ENCODE measurements around the gene NCOA1. TPM values are rescaled to one million over a fixed set of nuclear protein-coding genes. Genes with fewer than 3 reads are reported as not detected.

The NCOA1 gene
- total and polyA plus RNA-seq, 12 donors: 8.6 to 36.7 (median 32.0) TPM

DNA sequence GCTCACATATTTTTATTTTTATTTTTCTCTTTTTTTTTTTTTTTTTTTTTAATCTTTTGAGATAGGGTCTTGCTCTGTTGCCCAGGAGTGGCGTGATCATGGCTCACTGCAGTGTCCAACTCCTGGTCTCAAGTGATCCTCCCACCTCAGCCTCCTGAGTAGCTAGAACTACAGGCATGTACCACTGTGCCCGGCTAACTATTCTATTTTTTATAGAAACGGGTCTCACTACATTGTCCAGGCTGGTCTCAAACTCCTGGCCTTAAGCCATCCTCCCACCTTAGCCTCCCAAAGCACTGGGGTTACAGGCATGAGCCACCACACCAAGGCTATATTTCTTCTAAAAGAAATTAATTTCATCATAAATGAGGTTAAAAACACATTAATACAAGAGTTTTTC lies 256.2 kb downstream of the NCOA1 start:
- H3K9me3 ChIP-seq: no peaks in the 10 kb centered on the region
- no peak overlapping the region for H3K4me3 ChIP-seq
- no peak for TF ChIP-seq CTCF (IDR thresholded peaks at IDR 0.05)
- H3K36me3 ChIP-seq: peaks cover 0 to 62% (median 9%) of the 10 kb centered on the region in 9 donors
- WGBS, 2 donors: 98 to 99% methylated on average over 3 of the region's 3 CpGs
- H3K4me1 ChIP-seq: peaks cover 0 to 15% (median 4%) of the 10 kb centered on the region in 9 donors
- H3K27me3 ChIP-seq: no peaks in the 10 kb centered on the region
- DNase-seq (no peak), ATAC-seq (no peak)
- intact Hi-C loops (cut with DNase I): no loop called here
- no peak overlapping the region for H3K27ac ChIP-seq

DNA sequence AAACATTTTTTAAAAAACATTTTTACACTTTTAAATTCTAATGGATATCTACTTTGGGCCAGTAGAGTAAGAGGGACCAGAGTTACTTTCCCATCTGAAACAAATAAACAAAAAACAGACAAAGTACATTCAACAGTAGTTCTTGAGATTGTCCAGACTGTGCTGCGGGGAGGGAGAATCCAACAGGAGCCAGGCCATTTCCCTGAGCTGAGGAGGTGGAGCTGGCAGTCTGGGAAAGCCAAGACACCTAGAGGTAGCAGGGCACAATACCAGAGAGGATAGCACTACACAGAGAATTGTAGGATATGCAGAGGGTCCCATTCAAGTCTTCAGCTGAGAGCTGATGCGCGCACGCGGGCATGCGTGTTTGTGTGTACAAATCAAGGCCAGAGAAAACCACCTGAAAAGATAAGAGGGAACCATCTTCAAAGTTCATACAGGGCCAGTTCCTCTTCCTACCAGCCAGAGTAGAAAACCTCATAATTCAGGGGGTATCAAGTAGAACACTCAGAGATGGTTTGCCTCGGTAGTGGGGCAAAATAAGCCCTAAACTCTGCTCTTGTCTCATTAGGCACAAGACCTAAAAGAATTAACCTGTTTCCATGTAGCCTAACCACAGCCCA lies 258.1 kb downstream of the NCOA1 start:
- H3K36me3 ChIP-seq: peaks cover 0 to 63% (median 24%) of the 10 kb centered on the region in 9 donors

DNA sequence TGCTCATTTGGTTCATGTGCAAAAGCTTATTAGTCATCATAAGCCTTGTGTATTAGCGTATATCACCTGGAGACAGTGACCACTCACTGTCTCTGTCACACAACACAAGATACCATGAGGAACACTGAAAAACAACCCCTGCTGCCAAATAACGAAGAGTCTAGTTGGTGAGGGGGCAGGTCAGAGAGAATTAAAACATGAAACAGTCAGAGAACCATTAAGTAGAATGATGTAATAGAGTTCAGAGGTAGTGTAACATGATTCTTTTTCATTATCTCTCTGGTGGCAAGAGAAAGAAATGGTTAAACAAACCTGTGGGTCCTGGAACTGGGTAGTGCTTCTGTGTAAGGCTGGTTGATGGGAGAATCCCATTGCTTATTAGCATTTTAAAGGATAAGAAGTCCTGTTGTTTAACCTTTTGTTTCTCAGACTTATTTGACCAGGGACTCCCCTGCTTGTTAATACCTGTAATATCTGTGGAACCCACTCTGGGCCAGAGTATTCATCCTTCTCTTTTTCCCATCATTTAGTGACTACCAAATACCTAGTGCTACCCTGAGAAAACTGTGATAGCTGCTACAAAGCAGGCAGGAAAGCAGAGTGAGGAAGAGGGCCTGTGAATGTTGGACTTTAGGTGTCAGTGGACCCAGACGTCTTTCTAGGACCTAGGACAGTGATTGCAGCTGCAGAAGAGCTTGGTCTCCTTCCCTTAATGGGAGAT lies 264.1 kb downstream of the NCOA1 start:
- no peaks in the 10 kb centered on the region for H3K9me3 ChIP-seq
- no peak overlapping the region for H3K27ac ChIP-seq
- TF ChIP-seq CTCF (IDR thresholded peaks at IDR 0.05): no peak
- H3K36me3 ChIP-seq: peaks cover 0 to 89% (median 33%) of the 10 kb centered on the region in 9 donors
- ATAC-seq (no peak), DNase-seq (no peak)
- 92% methylated on average over 3 of the region's 3 CpGs for WGBS, 2 donors
- no peak overlapping the region for H3K4me3 ChIP-seq
- intact Hi-C loops (cut with DNase I): no loop called here
- H3K4me1 ChIP-seq: no peaks in the 10 kb centered on the region
- no peaks in the 10 kb centered on the region for H3K27me3 ChIP-seq

More for the DNA sequence above, 258.1 kb downstream of the NCOA1 start:
- H3K9me3 ChIP-seq: no peaks in the 10 kb centered on the region
- intact Hi-C loops (cut with DNase I): no loop called here
- TF ChIP-seq CTCF (IDR thresholded peaks at IDR 0.05): no peak
- peaks cover 0 to 6% (median 0%) of the 10 kb centered on the region in 9 donors for H3K4me1 ChIP-seq
- H3K4me3 ChIP-seq: no peak overlapping the region
- ATAC-seq (no peak), DNase-seq (no peak)
- 86 to 97% methylated on average over 7 of the region's 7 CpGs for WGBS, 2 donors
- no peaks in the 10 kb centered on the region for H3K27me3 ChIP-seq
- H3K27ac ChIP-seq: no peak overlapping the region

DNA sequence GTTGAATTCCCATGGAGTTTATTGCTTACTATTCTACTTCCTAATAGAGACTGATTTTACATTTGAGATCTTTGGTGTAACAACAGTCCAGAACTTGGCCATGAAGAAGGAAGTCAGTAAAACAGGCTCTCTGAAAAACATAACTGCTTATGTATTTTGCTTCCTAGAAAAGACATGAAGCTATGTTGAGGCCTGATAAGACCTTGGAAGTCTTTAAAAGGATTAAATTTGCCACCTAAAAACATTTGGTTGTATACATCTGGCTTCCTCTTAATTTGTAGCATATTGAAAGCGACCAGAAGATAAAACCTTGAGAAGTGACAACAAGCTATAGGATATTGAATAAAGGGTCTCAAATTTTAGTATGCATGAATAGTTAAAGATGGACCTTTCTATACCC lies 265.7 kb downstream of the NCOA1 start:
- ATAC-seq: no peak
- Histone ChIP-seq H3K27me3 (no peaks in the 10 kb centered on the region), H3K4me1 (no peaks in the 10 kb centered on the region), H3K4me3 (no peak overlapping the region), H3K27ac (no peak overlapping the region), H3K9me3 (no peaks in the 10 kb centered on the region), H3K36me3 (peaks cover 0 to 100% (median 31%) of the 10 kb centered on the region in 9 donors)
- no peak for DNase-seq
- intact Hi-C loops (cut with DNase I): no loop called here
- WGBS, 2 donors: 98 to 100% methylated on average over 1 of the region's 1 CpG
- TF ChIP-seq CTCF (IDR thresholded peaks at IDR 0.05): no peak
